ENCODE measurements around the gene DQX1.

DNA sequence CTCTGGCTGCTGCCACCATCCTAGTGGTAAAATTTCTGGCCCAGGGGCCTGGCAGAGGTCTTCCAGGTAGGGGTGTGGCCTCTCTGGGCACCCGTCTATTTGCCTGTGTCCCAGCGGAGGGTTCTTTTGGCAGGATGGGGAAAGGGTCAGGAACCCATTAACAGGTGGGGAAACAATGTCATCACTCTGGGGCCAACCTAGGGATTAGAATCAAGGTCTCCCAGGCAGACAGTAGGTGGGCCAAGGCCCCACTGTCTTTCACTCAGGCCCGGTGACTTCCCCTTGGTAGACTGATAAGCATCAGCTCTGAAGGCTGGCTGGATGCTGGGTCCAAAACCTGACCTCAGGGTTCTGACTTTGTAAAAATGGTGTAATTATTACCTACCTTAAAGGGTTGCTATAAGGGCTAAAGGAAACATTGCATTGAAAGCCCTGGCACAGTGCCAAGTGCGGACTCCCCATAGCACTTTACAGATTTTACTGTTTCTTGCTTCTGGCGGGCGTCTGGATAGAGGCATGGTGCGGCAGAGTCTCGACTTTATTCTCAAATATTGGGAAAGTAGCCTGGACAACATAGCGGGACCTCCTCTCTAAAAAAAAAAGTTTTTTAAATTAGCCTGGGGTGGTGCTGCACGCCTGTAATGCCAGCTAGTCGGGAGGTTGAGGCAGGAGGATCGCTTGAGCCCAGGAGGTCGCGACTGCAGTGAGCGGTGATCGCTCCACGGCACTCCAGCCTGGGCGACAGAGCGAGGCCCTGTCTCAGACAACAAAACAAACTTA lies 28.8 kb downstream of the DQX1 start:
- no peak for TF ChIP-seq CTCF (optimal IDR thresholded peaks at IDR 0.05 in 1 of 3, IDR thresholded peaks at IDR 0.05 in 1 of 3, conservative IDR thresholded peaks at IDR 0.05 in 1 of 3; ENCODE audit: extremely low read depth in 1 of 3, insufficient read depth in 2 of 3, low read length in 3 of 3)
- no peak for TF ChIP-seq EZH2 (IDR thresholded peaks at IDR 0.05; ENCODE audit: low read length)

All from keratinocyte (primary cell).